HG03342 (cell line): ENCODE measurements around the gene RNASE1.
"Not testable (repeated sequence)": the region's sequence is repeated elsewhere in the genome, so short reads cannot be mapped to it uniquely, and the experiment has no call there.

Experiments used
- ATAC-seq: cut with Tn5 transposase; IDR thresholded peaks from one replicate; pipeline ENCODE4 v1.9.1; 2021; ENCODE audit warnings: mild to moderate bottlenecking, moderate library complexity; ENCODE audit not compliant: unreplicated experiment

RNASE1 gene

GRCh38 chr14:20802341-20803084 lies at the start of gene RNASE1:
Gene RNASE1 (minus strand): TSS chr14:20802844. CDS start chr14:20802068, 776 bp downstream.
- no peak for ATAC-seq

- ATAC-seq, result no peak
These were observed 46.4 kb upstream of the RNASE1 start for GRCh38 chr14:20848955-20849570.

GRCh38 chr14:20848316-20848954 lies 45.8 kb upstream of the RNASE1 start:
- ATAC-seq, result no peak

GRCh38 chr14:20846560-20846959 lies 43.9 kb upstream of the RNASE1 start:
- no peak for ATAC-seq

- ATAC-seq, result no peak
These were observed 38.5 kb upstream of the RNASE1 start for GRCh38 chr14:20841096-20841495.

- ATAC-seq, result no peak
These were observed 35.2 kb upstream of the RNASE1 start for GRCh38 chr14:20837831-20838230.

GRCh38 chr14:20836668-20837338 lies 34.2 kb upstream of the RNASE1 start:
- no peak for ATAC-seq

- no peak for ATAC-seq
These were observed 32.3 kb upstream of the RNASE1 start for GRCh38 chr14:20834899-20835298.

- no peak for ATAC-seq
These were observed 28.2 kb upstream of the RNASE1 start for GRCh38 chr14:20830831-20831230.

- ATAC-seq, result not testable (repeated sequence)
These were observed 25.5 kb upstream of the RNASE1 start for GRCh38 chr14:20828024-20828694.

- ATAC-seq, result no peak
These were observed 24.7 kb upstream of the RNASE1 start for GRCh38 chr14:20827326-20827725.

- not testable (repeated sequence) for ATAC-seq
These were observed 24.0 kb upstream of the RNASE1 start for GRCh38 chr14:20826666-20827065.

GRCh38 chr14:20823859-20824258 lies 21.2 kb upstream of the RNASE1 start:
- no peak for ATAC-seq

GRCh38 chr14:20821521-20822108 lies 19.0 kb upstream of the RNASE1 start:
- not testable (repeated sequence) for ATAC-seq

- no peak for ATAC-seq
These were observed 17.6 kb upstream of the RNASE1 start for GRCh38 chr14:20820063-20820904.

- no peak for ATAC-seq
These were observed 16.2 kb upstream of the RNASE1 start for GRCh38 chr14:20818861-20819260.

- not testable (repeated sequence) for ATAC-seq
These were observed 13.3 kb upstream of the RNASE1 start for GRCh38 chr14:20815946-20816345.

- ATAC-seq, result no peak
These were observed 9.6 kb upstream of the RNASE1 start for GRCh38 chr14:20811986-20812975.
